Esophagus squamous epithelium (tissue), 5 donors: ENCODE results near the gene AGO3. TPM values are rescaled to one million over a fixed set of nuclear protein-coding genes. Genes with fewer than 3 reads are reported as not detected.

Experiments
- DNase-seq: peaks from one replicate; lab custom pipeline; 2025; lab: John Stamatoyannopoulos, UW
- H3K27ac ChIP-seq, 4 donors: fragments of 200-600 bp; sonication (generic); one replicate each; pipeline ENCODE4 v1.5.1; 2016 to 2019; ENCODE audit warnings: mild to moderate bottlenecking in 1 of 4
- H3K27me3 ChIP-seq, 4 donors: fragments of 200-600 bp; sonication (generic); 1 replicate in 3 of 4; 2 replicates in 1 of 4; pipeline versions ENCODE4 v1.5.1 to v1.6.0; 2017 to 2021; ENCODE audit warnings: antibody characterized with exemption in 1 of 4
- H3K36me3 ChIP-seq, 3 donors: fragments of 200-600 bp; sonication (generic); one replicate each; pipeline ENCODE4 v1.5.1; 2016 to 2019
- H3K4me1 ChIP-seq, 3 donors: fragments of 200-600 bp; sonication (generic); one replicate each; pipeline ENCODE4 v1.5.1; 2017 to 2019
- H3K4me3 ChIP-seq, 4 donors: fragments of 200-600 bp; sonication (generic); 1 replicate in 3 of 4; 2 replicates in 1 of 4; pipeline ENCODE4 v1.5.1; 2016 to 2019; ENCODE audit warnings: mild to moderate bottlenecking in 2 of 4, moderate library complexity in 1 of 4
- H3K9me3 ChIP-seq, 3 donors: fragments of 200-600 bp; sonication (generic); one replicate each; pipeline ENCODE4 v1.5.1; 2016 to 2019
- POLR2A ChIP-seq, 4 donors: fragments of 450-650 bp; IDR thresholded peaks; one replicate each; pipeline ENCODE4 v1.6.1; 2017; ENCODE audit warnings: antibody characterized with exemption in 4 of 4, mild to moderate bottlenecking in 4 of 4, moderate library complexity in 3 of 4
- WGBS, 2 donors: methylation state at CpG; one replicate each; pipeline ENCODE4 v1.1.5; 2018; 5-methylcytosine and 5-hydroxymethylcytosine counted together
- intact Hi-C: fragments of 100-400 bp; cut with DNase I; formaldehyde crosslinking; loops from one replicate; pipeline ENCODE4 v1.15.0; 2022
- total RNA-seq, 4 donors: library from RNA; depleted of rRNA; stranded (reverse); fragments of >200 nt; gene quantifications; one replicate each; pipeline ENCODE4 v1.1.0, GENCODE V29; 2016
- TF ChIP-seq, protein P1 (sequence below), 6 experiments: fragments of 450-650 bp in 4 of 6; fragments of 200-600 bp in 2 of 6; sonication (generic) in 2 of 6; IDR thresholded peaks; one replicate each; pipeline ENCODE4 v1.5.1; 2016 to 2019; ENCODE audit warnings: antibody characterized with exemption in 6 of 6, mild to moderate bottlenecking in 4 of 6, moderate library complexity in 4 of 6
- donor health status: DM: yes; HTN: yes; CAD: no.

The AGO3 gene
- total RNA-seq, 4 donors from 2014 or later, result 8.1 to 17.0 (median 12.0) TPM

GRCh38 chr1:35883635-35884101 lies 47.2 kb upstream of the AGO3 start:
- intact Hi-C loops, result no loop called here
- Histone ChIP-seq H3K36me3 (peaks cover 0 to 10% (median 0%) of the 10 kb centered on the region in 3 donors), H3K9me3 (no peaks in the 10 kb centered on the region), H3K27ac (peak overlapping the region; percentile 67 to 89 (median 82)), H3K27me3 (no peaks in the 10 kb centered on the region), H3K4me3 (peak overlapping the region; percentile 70 to 92 (median 78)), H3K4me1 (peaks cover 6 to 47% (median 8%) of the 10 kb centered on the region in 3 donors)
- no peak for TF ChIP-seq POLR2A (IDR thresholded peaks at IDR 0.05)
- TF ChIP-seq, protein P1, sequence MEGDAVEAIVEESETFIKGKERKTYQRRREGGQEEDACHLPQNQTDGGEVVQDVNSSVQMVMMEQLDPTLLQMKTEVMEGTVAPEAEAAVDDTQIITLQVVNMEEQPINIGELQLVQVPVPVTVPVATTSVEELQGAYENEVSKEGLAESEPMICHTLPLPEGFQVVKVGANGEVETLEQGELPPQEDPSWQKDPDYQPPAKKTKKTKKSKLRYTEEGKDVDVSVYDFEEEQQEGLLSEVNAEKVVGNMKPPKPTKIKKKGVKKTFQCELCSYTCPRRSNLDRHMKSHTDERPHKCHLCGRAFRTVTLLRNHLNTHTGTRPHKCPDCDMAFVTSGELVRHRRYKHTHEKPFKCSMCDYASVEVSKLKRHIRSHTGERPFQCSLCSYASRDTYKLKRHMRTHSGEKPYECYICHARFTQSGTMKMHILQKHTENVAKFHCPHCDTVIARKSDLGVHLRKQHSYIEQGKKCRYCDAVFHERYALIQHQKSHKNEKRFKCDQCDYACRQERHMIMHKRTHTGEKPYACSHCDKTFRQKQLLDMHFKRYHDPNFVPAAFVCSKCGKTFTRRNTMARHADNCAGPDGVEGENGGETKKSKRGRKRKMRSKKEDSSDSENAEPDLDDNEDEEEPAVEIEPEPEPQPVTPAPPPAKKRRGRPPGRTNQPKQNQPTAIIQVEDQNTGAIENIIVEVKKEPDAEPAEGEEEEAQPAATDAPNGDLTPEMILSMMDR (IDR thresholded peaks at IDR 0.05), result no peak
- no peak for DNase-seq
- WGBS, 2 donors, result 0% methylated on average over 1 to 5 of the region's 29 CpGs

GRCh38 chr1:35884934-35885333 lies 46.0 kb upstream of the AGO3 start:
- Histone ChIP-seq H3K9me3 (no peaks in the 10 kb centered on the region), H3K27me3 (no peaks in the 10 kb centered on the region), H3K27ac (no peak overlapping the region), H3K4me1 (peaks cover 6 to 47% (median 8%) of the 10 kb centered on the region in 3 donors), H3K36me3 (peaks cover 0 to 22% (median 0%) of the 10 kb centered on the region in 3 donors), H3K4me3 (no peak overlapping the region)
- TF ChIP-seq, protein P1 (IDR thresholded peaks at IDR 0.05), result no peak
- TF ChIP-seq POLR2A (IDR thresholded peaks at IDR 0.05), result no peak
- intact Hi-C loops, result no loop called here
- DNase-seq, result no peak
- 42 to 57% methylated on average over 2 of the region's 2 CpGs for WGBS, 2 donors

DNA sequence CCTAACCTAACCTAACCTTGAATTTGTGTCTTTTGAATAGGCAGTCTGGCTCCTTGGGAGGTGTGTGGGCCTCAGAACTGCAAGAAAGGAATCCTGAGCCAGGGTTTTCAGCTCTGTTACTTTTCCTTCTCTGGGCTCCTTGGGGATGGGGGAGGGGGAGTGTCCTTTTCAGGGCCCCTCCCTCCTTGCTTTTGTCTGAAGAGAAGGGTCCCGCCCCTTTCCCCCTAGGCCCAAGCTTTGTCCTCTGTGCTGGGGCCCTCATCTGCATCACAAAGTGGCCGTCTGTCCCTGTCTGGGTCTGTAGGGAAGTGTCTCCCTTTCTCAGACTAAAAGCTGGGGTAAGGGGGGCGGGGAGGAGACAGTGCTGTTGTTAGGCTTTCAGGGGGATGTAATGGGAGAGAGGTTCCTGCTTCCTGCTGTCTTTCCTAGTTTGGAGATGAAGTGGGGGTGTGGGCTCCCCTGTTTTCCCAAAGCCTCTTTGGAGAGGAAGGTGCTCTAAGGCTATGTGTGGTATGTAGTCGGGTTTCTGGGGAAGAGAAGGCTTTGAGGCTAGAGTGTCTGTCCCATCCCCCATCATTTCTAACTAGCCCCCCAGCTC lies 44.8 kb upstream of the AGO3 start:
- no peaks in the 10 kb centered on the region for H3K27me3 ChIP-seq
- peaks cover 6 to 47% (median 8%) of the 10 kb centered on the region in 3 donors for H3K4me1 ChIP-seq
- no peak for TF ChIP-seq POLR2A (IDR thresholded peaks at IDR 0.05)
- TF ChIP-seq, protein P1 (IDR thresholded peaks at IDR 0.05), result no peak
- no peak for DNase-seq
- H3K27ac ChIP-seq, result peak overlapping the region in 1 of 4 donors; percentile 14
- intact Hi-C loops, result no loop called here
- no peaks in the 10 kb centered on the region for H3K9me3 ChIP-seq
- peaks cover 0 to 33% (median 0%) of the 10 kb centered on the region in 3 donors for H3K36me3 ChIP-seq
- no peak overlapping the region for H3K4me3 ChIP-seq
- 36% methylated on average over 2 of the region's 4 CpGs; no CpG with 5 or more reads in 1 of the 2 donors for WGBS, 2 donors

DNA sequence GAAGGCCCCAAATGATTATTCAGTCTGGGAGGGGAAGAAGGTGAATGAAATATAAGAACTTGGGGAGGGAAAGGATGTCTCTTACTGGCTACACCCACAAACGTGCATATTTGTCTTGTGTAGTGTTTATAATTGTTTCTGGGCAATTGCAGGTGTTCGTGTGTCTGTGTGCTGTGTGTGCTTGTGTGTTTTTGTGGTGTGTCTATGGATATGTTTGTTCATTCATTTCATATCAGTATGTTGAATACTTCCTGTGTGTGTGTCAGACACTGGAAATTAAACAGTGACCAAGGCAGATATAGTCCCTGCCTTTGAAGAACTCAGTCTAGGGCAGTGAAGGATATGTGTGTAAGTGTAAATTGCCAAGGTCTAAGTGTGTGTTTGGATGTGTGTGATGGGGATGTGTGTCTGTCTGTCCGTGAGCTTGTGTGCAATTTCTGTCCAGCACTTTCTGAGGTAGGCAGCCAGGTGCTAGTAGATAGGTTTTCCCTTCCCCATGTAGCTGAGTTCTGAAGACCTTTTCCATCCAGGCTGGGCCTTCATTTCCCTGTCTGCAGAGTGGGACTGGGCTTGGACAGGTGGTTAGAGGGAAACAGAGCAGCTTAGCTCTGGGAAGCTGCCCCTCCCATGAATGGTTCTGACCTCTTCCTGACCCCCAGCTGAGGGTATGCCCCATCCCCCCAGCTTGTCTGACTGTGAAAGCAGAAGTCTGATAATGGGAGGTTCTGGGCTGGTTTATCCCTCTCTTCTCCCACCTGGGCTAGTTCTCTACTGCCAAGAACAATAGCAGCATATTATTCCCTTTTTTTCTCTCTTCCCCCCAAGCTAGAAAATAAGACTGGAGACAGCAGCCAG lies 44.1 kb upstream of the AGO3 start:
- Histone ChIP-seq H3K4me3 (no peak overlapping the region), H3K9me3 (no peaks in the 10 kb centered on the region), H3K36me3 (peaks cover 0 to 41% (median 0%) of the 10 kb centered on the region in 3 donors), H3K4me1 (peaks cover 6 to 47% (median 8%) of the 10 kb centered on the region in 3 donors), H3K27me3 (no peaks in the 10 kb centered on the region), H3K27ac (peak overlapping the region in 1 of 4 donors; percentile 14)
- 26 to 36% methylated on average over 3 of the region's 3 CpGs for WGBS, 2 donors
- DNase-seq, result no peak
- TF ChIP-seq POLR2A (IDR thresholded peaks at IDR 0.05), result no peak
- TF ChIP-seq, protein P1 (IDR thresholded peaks at IDR 0.05), result no peak
- intact Hi-C loops, result no loop called here

GRCh38 chr1:35887508-35887907 lies 43.4 kb upstream of the AGO3 start:
- Histone ChIP-seq H3K36me3 (peaks cover 0 to 48% (median 4%) of the 10 kb centered on the region in 3 donors), H3K27ac (no peak overlapping the region), H3K9me3 (no peaks in the 10 kb centered on the region), H3K27me3 (no peaks in the 10 kb centered on the region), H3K4me3 (no peak overlapping the region), H3K4me1 (peaks cover 6 to 46% (median 8%) of the 10 kb centered on the region in 3 donors)
- DNase-seq, result no peak
- TF ChIP-seq POLR2A (IDR thresholded peaks at IDR 0.05), result no peak
- TF ChIP-seq, protein P1 (IDR thresholded peaks at IDR 0.05), result no peak
- intact Hi-C loops, result no loop called here
- WGBS, 2 donors, result 67 to 72% methylated on average over 2 of the region's 2 CpGs
